GM18909 (cell line): Measurements from ENCODE around the gene ZFP62.
"Not testable (repeated sequence)": the region's sequence is repeated elsewhere in the genome, so short reads cannot be mapped to it uniquely, and the experiment has no call there.

Experiments
- ATAC-seq: cut with Tn5 transposase; IDR thresholded peaks from one replicate; pipeline ENCODE4 v1.9.1; 2021; ENCODE audit warnings: mild to moderate bottlenecking; ENCODE audit not compliant: unreplicated experiment, poor library complexity

Gene ZFP62

DNA sequence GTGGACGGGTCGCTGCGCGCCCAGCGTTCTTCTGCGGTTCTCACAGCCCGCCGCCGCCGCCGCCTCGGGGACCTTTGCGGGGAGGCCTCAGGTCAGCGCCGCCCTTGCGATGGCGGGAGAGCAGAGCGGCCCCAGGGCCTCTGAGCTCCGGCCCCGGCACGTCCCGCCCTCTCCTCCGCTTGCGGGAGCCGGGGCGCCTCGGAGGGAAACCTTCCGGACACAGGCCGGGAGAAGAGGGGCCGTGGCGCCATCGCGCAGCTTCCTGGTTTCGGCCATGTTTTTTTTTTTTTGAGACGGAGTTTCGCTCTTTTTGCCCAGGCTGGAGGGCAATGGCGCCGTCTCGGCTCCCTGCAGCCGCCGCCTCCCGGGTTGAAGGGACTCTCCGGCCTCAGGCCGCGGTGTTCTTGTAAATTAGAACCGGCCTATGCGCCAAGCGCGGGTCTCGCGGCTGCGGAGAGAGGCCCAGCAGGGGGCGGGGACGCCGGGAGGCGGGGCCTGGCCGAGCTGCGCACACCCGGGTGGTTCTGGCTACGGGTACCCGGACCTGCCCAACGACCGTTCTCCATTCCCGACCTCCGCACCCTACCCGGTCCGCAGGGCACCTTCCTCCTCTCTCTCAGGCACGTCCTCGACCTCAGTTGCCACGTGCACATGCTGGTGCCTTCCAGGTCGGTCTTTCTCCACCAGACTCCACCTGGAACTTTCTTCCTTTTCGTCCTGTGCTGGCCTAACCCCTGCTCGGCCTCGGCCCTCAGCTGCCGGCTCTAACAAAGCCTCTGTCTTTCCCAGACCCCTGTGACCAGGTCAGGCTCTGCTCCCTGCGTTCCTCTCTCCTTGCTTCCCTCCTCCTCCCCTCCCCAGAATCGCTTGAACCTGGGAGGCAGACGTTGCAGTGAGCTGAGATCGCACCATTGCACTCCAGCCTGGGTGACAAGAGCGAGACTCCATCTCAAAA, 29.7 kb downstream of the ZFP62 start:
- ATAC-seq = peak; percentile 76

DNA sequence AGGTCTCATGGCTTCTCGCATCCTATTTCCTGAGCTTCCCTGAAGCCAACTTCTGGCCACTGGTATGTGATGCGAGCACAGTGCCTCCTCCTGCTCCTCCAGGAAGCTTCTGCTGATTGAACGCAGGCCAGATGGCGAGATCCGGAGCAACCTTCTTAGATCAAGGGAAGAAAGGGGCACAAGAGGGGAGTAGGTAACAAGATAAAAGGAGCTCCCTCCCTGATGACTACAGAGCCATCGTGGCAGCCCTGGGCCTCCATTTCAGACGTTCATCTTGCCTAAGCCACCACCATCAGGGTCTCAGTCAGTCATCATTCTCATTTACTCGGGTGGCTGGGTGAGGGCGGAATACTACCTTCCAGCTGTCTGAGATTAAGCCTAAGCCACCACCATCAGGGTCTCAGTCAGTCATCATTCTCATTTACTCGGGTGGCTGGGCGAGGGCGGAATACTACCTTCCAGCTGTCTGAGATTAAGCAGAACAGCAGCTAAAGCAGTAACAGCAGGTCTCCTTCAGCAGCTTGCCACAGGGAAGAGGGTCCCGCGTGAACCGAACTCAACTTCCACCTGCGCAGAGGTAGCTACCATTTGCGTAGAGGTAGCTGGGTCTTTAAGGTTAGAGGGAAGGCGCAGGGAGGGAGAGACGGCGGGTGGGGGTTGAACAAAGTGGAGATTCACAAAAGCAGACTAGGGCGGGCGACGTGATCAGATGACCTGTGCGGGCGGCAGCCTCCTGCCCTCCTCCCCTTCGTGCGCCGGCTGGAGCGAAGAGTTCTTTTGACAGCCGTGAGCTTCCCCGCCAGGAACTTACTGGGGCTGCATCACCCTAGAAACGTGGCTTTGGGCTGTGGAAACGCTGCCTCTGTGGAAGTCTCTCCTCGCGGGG, 30.6 kb downstream of the ZFP62 start:
- ATAC-seq = peak; percentile 42

DNA sequence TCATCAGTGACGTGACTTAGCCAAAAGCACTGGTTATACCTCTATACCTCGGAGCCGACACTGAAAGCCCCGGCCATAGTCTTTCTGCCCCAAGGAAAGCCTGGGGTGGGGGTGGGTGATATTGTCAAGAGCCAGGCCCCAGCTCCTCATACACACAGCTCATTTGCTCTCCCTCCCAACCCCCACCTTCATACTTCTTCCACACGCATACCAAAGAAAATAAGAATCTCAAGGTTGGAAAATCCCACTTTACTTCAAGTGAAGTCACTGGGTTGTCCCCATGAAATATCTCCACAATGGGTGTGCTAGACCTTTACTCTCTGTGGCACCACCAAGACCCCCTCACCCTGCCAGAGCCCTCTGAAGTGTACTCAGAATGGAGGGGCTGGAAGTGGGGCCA, 31.4 kb downstream of the ZFP62 start:
- no peak for ATAC-seq

DNA sequence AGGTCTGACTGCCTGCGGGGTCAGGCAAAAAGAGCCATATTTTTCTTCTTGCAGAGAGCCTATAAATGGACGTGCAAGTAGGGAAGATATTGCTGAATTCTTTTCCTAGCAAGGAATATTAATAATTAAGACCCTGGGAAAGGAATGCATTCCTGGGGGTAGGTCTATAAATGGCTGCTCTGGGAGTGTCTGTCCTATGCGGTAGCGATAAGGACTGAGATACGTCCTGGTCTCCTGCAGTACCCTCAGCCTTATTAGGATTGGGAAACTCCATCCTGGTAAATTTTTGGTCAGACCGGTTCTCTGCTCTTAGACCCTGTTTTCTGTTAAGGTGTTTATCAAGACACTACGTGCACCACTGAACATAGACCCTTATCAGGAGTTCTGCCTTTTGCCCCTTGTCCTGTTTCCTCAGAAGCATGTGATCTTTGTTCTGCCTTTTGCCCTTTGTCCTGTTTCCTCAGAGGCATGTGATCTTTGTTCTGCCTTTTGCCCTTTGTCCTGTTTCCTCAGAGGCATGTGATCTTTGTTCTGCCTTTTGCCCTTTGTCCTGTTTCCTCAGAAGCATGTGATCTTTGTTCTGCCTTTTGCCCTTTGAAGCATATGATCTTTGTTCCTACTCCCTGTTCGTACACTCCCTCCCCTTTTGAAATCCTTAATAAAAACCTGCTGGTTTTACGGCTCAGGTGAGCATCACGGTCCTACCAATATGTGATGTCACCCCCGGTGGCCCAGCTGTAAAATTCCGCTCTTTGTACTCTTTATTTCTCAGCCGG, 32.1 kb downstream of the ZFP62 start:
- ATAC-seq = not testable (repeated sequence)

DNA sequence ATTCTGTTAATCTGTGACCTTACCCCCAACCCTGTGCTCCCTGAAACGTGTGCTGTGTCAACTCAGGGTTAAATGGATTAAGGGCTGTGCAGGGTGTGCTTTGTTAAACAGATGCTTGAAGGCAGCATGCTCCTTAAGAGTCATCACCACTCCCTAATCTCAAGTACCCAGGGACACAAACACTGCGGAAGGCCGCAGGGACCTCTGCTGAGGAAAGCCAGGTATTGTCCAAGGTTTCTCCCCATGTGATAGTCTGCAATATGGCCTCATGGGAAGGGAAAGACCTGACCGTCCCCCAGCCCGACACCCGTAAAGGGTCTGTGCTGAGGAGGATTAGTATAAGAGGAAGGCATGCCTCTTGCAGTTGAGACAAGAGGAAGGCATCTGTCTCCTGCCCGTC, 33.7 kb downstream of the ZFP62 start:
- not testable (repeated sequence) for ATAC-seq

DNA sequence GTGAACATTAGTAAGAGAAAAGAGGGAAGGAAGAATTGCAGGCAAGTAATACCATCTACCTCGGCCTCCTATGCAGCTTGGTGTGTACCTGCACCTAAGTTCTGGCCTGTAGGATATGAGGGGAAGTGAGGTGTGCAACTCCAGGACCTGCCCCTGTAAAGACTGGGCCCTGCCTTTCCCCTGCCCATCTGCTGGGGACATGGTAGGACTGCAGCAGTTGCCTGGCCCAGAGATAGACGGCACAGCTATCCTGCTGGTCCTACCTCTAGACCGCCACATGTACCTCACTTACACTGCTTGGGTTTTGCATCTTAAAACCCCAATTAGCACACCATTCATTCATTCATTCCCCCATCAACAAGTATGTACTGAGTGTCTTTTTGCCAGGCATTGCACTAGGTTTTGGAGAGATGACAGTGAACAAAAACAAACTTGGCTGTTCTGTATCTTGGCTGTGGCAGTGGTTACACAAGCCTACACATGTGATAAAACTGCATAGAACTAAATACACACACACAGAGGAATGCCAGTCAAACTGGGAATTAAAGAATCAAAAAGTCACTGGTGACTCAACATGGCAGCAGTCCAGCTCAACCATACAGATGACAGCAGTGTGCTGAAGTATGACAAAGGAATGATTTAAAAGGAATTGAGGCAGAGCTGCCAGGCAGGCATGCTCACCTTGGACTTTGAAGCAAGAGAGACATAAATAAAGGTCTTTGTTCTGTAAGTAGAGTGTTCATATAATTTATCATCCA, 35.1 kb downstream of the ZFP62 start:
- no peak for ATAC-seq

DNA sequence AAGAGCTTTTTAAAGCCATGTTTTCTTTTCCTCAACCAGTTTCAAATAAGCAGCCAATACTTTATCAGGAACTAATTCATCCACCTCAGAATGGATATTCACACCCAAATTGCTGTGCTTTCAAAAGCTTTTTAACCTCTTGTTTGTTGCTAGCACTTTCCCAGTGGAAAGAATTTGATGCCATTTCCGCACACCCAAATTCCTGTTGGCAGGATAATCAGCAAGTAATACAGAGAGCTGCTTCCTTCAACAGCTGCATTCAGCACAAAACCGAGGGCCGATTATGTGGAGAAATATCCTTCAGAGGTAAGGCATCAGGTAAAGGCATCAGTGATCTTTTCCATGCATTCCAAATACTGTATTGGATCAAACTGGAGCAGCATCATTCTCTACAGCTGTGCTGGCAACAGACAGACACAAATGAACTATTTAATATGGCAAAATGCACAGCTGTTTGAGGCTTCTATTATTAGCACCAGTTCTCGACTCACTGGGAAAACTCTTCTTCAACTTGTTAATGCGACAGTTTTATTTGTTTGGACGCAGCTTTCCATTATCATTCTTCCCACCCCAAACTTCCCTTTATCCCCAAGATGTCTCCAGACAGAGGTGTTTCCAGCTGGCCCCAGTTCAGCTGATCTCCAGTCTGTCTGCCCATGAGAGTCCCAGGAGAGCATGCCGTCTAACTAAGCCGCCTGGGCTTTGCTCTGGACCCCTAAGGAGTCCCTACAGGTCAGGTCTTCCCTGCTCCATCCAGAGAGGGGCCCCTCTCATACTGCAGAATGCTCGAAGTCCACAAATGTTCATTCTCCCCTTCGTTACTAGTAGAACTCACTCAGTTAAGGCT, 36.2 kb downstream of the ZFP62 start:
- ATAC-seq = no peak

DNA sequence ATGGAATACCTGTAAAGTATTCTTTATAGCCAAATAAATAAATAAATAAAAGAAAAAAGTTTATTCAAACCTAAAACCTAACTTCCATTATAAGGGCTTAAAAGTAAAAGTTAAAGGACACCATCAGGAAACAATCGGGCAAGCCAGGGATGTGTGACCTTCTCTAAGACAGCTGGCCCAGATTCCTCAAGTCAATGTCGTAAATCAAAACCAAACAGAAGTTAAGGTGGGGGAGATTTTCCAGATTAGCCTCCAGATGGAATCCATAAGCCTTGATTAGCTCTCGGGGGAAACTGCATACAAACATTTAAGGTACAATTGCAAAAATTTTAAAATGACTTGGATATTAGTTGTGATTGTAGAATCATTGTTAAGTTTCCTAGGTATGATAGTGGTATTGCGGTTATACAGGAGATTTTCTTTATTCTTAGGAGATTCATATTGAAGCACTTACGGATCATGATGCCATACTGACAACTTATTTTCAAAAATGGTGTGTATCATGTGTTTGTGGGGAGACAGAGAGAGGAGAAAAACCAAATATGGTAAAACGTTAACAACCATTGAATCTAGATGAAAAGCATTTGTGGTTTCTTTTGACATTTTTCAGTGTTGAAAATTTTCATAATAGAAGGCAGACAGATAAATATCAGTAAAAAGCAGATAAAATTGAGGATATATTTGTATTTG, 37.0 kb downstream of the ZFP62 start:
- no peak for ATAC-seq

DNA sequence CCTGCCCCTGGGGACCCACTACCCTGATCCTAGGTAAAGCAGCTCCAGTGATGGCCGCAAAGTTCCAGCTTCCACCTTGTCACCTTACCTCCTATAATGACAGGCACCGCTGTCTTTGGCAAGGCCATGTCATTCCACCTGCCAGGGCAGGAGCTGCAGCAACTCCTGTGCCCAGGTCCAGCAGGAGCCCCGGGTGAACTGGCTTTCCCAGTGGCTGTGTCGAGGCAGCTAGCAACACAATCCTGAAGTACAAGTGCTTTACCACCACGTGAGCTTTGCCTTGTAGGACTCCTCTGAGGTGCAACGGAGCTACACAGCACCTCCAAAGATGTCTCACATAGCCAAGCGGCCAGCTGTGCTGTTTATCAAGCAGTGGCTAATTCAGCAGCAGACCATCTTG, 37.7 kb downstream of the ZFP62 start:
- ATAC-seq = no peak

DNA sequence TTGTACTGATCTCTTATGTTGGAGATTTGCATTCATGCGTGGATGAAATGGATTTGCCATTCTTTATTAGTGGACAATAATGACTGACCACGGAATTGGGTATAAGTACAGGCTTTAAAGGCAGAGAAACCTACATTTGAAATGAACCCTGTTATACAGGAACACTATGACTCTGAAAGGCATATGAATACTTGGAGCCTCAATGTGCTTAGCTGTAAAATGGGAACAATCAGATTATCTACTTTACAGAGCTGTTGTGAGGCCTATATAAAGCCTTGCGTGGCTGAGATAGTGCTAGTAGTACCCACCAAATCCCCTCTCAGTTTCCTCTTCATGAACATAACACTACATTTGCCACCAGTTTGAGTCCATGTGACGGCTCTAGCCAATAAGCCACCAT, 39.5 kb downstream of the ZFP62 start:
- ATAC-seq = no peak

DNA sequence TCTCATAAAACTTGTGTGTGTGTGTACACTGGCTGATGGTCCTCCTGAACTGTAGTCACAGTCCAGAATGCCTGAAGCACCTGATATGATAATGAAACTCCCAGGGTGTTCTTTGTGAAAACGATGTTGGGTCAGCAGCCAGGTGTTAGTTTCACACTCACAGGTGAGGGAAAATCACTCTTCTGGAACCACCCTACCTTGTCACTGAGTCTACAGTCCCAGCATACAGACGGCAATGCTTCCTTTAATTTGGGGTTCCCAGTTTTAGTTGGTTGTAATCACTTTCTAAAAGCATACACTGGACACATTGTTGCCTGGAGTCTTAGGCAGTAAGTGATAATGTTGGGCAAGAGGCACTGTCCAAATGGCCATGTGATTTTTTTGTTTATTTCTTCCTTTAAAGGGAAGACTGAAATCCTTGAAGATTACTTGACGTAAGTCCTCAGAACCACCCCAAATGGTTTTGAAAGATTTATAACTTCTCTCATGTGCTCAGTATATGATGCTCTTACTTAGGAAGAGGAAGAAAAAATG, 40.2 kb downstream of the ZFP62 start:
- peak; percentile 68 for ATAC-seq

DNA sequence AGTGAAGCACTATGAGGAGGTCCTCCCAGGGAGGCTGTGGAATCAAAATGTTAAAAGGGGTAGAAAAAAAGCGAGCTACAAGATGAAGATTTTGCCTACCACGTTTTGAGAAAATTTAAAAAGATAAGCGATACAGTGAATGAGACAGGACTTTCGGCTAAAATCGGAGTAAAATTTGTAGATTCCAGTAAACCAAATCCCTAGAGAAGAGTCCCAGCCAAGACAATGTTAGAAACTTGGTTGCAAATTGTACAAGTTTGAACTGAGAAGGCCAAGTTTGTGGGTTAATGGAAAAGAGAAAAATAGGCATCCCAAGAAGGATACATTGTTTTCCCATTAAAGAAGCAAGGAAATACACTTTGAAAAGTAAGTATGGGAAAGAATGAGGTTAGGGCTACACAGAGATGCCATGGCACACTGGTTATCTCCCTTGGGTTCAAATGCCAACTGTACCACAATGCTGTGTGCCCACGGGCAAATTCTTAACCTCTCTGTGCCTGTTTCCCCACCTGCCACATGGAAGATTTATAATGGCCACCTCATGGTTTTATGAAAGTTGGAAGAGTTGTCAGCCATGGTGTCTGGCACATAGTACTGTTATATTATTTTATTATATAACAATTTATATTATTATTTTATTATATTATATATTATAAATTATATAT, 42.3 kb downstream of the ZFP62 start:
- ATAC-seq = no peak

DNA sequence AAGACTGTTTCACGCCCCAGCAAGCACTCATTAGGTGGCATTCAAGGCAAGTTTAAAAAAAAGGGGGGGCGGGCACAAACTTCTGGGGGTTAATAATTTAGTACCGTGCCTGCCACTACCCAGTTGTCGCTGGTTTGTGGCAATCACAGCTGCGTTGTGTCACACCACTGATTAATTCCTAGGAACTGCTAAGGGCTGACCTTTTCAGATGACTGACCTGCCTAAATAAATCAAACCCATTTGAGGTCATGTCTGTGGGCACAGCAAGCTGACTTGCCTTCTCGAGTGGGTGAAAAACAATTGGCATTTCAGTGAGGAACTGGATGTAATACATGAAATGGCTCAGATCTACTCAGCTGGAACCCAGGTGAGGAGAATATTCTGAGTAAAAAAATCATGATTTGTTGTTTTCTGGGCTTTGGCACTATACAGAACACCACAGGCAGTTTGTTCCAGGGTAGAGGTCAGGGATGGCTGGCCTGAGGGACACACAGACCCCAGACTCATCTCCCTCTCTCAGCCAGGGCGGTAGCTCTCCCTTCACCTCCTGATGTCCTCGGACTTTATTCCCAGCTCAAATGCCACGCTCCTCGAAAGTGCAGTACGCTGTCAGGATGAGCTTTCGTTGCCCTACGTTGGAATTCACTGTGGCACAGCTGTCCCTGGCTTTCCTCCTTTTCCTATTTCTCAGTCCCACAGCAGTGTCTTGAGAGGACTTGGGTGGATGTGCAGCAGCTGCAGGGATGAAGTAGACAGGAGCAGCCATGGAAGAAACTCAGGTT, 43.0 kb downstream of the ZFP62 start:
- ATAC-seq = no peak

DNA sequence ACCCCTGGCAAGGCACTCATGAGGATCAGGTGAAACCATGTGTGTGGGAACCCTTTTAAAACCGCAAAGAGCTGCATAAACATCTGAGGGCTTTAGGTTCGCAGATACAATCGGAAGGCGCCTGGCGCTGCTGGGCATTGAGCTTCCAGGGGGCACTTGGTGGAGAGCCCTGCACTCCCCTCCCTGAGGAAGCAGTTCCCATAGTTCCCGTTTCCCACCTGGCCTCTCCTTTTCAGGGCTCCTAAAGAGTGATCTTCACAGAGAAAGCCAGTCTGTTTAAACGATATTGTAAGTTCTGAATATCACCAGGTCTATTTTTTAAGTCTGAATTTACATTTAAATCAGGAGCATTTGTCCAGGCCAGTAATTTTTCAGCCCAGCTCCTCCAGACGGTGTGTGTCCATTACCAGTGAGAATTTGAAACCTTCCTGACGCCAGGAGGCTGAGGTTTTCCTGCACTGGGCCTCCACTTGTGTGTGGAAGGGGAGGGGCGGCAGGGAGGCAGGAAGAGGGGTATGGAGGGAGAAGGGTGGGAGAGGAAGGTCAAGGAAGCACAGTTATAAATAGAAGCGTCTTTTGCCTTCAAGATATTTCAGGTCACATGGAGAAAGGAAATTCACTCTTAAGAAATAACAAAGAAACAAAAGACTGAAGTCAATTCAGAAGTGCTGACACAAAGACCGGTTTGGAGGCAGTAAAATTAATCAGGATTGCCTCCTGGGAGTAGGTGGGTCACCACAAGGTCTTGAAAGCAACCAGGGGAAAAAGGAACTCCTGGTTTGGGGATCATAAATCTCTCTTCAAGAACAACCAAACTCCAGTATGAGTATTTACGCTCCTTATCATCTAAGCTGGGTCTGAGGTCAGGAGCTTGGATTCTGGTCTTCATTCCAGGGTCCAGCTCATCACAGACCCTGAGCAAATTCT, 44.2 kb downstream of the ZFP62 start:
- ATAC-seq = no peak

DNA sequence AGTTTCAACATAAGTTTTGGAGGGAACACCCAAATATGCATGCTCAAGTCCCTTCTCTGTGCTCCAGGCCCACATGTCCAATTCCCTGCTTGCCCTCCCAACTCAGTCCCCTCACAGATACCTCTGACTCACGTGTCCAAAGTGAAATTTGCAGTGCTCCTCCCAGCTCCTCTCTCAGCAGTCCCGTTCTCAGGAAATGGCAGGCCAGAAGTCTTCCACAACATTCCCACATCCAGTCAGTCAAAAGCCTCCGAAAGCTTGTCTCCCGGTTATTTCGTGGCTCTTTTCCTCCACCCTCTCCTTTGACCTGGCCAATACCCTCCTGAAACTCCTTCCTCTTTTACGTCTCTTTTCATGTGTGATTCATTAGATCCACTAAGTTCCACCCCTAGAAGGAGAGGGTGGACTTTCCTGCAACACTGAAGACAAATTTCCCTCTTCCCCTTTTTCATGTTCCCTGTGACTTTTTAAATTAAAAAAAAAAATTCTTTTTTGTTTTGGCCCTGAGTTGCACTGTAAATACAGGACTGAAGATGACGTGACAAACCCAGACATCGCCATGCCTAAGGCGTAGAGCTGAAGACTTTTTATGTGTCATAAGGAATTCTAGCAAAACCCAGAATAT, 45.7 kb downstream of the ZFP62 start:
- no peak for ATAC-seq
